GM21576 (cell line): ENCODE data around the gene TSPAN18.

Experiments used
- ATAC-seq: cut with Tn5 transposase; IDR thresholded peaks from one replicate; pipeline ENCODE4 v1.9.1; 2021; ENCODE audit warnings: mild to moderate bottlenecking, moderate library complexity; ENCODE audit not compliant: unreplicated experiment

TSPAN18 gene

GRCh38 chr11:44952500-44953260 is 225.9 kb downstream of the TSPAN18 start:
- no peak for ATAC-seq

- no peak for ATAC-seq
Measured at GRCh38 chr11:44954051-44954906, 227.5 kb downstream of the TSPAN18 start.

- no peak for ATAC-seq
Measured at GRCh38 chr11:44955015-44955738, 228.4 kb downstream of the TSPAN18 start.

GRCh38 chr11:44957040-44957515 is 230.3 kb downstream of the TSPAN18 start:
- no peak for ATAC-seq

GRCh38 chr11:44957776-44958564 is 231.2 kb downstream of the TSPAN18 start:
- no peak for ATAC-seq

GRCh38 chr11:44959064-44959463 is 232.3 kb downstream of the TSPAN18 start:
- ATAC-seq = no peak

- ATAC-seq = no peak
Measured at GRCh38 chr11:44960200-44960845, 233.6 kb downstream of the TSPAN18 start.

GRCh38 chr11:44962464-44962863 is 235.7 kb downstream of the TSPAN18 start:
- no peak for ATAC-seq

- ATAC-seq = no peak
Measured at GRCh38 chr11:44963136-44963535, 236.4 kb downstream of the TSPAN18 start.

- ATAC-seq = no peak
Measured at GRCh38 chr11:44963948-44964347, 237.2 kb downstream of the TSPAN18 start.

- ATAC-seq = no peak
Measured at GRCh38 chr11:44964526-44965209, 237.9 kb downstream of the TSPAN18 start.

GRCh38 chr11:44966694-44967093 is 239.9 kb downstream of the TSPAN18 start:
- ATAC-seq = no peak

GRCh38 chr11:44967930-44968496 is 241.3 kb downstream of the TSPAN18 start:
- no peak for ATAC-seq

GRCh38 chr11:44968510-44968909 is 241.7 kb downstream of the TSPAN18 start:
- ATAC-seq = no peak

- no peak for ATAC-seq
Measured at GRCh38 chr11:44969651-44970252, 243.0 kb downstream of the TSPAN18 start.

GRCh38 chr11:44970293-44970692 is 243.5 kb downstream of the TSPAN18 start:
- no peak for ATAC-seq

GRCh38 chr11:44971185-44971584 is 244.4 kb downstream of the TSPAN18 start:
- no peak for ATAC-seq

GRCh38 chr11:44972746-44973435 is 246.1 kb downstream of the TSPAN18 start:
- ATAC-seq = no peak
